LHCN-M2 (cell line): ENCODE data around the gene HTR3B. TPM values are rescaled to one million over a fixed set of nuclear protein-coding genes. Genes with fewer than 3 reads are reported as not detected.
"Not testable (repeated sequence)": the region's sequence is repeated elsewhere in the genome, so short reads cannot be mapped to it uniquely, and the experiment has no call there.

ENCODE experiments used
- DNase-seq: peaks from one replicate; pipeline ENCODE4 v3.0.0-alpha.2; 2012; ENCODE audit warnings: low read depth
- total RNA-seq: library from RNA; depleted of rRNA; stranded (reverse); fragments of >200 nt; gene quantifications from 2 replicates; pipeline ENCODE4 v1.2.3, GENCODE V29; 2014

The HTR3B gene
- total RNA-seq, 1 experiment from 2014 or later: not detected

DNA sequence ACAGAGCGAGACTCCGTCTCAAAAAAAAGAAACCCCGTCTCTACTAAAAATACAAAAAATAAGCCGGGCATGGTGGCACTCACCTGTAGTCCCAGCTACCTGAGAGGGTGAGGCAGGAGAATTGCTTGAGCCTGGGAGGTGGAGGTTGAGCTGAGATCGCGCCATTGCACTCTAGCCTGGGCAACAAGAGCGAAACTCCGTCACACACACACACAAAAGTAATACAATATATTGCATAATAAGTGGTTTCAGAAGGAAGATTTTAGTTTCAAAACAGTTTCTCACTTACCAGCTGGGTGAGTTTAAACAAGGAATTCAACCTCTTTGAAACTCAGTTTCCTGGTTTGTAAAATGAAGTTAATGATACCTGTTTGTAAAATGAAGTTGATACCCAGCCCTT is 37.7 kb downstream of the HTR3B start:
- DNase-seq: no peak

DNA sequence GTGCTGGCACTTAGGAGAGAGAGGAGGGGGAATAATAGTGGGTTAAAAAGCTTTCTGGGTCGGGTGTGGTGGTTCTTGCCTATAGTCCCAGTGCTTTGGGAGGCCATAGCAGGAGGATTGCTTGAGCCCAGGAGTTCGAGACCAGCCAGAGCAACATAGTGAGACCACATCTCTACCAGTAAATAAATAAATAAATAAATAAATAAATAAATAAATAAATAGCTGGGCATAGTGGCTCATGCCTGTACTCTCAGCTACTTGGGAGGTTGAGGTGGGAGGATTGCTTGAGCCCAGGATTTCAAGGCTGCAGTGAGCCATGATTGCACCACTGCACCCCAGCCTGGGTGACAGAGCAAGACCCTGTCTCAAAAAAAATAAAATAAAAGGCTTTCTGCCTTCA is 41.6 kb downstream of the HTR3B start:
- not testable (repeated sequence) for DNase-seq

DNA sequence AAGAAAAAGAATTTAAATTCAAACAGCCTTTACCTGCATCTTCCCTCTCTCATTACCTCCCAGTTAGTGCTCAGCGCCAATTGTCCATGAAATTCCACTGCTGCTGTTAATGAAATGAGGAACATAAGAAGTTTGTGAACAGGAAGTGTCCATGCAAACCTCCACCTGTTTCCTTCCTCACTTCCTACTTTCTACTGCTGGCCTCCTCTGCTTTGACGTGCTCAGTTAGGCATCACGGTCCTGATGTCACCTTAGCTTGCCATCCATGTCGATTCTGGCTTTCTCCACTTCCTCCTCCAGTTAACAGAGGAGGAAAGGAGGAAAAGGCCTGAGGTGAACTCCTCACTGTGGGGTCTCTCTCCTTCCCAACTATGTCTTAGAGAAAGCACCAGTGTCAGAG is 43.4 kb downstream of the HTR3B start:
- no peak for DNase-seq

DNA sequence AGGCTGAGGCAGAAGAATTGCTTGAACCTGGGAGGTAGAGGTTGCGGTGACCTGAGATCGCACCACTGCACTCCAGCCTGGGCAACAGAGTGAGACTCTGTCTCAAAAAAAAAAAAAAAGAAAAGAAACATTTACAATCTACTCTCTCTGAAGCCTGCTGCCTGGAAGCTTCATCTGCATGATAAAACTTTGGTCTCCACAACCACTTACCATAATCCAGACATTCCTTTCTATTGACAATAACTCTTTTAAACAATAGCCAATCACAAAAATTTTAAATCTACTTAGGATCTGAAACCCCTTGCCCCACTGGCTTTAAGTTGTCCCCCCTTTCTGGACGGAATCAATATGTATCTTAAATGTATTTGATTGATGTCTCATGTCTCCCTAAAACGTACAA is 45.3 kb downstream of the HTR3B start:
- DNase-seq: no peak

DNA sequence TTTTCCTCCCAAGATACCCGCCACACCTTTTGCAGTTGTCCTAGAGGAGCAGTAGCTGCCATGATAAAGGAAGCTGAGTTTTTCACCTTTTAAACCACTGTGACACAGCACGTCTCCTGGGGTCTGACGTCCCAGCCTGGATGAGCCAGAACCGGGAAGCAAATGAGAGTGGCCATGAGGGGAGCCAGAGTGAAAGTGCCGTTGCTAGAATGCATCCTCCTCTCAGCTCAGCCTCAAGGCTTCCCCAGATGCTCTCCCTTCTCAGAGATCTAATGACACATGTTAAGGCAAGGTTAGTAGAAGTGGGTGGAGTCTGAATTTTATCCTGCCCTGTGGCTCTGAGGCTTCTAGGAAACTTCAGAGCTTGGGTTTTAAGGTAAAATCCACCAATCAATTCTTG is 46.9 kb downstream of the HTR3B start:
- peak; percentile 17 for DNase-seq

DNA sequence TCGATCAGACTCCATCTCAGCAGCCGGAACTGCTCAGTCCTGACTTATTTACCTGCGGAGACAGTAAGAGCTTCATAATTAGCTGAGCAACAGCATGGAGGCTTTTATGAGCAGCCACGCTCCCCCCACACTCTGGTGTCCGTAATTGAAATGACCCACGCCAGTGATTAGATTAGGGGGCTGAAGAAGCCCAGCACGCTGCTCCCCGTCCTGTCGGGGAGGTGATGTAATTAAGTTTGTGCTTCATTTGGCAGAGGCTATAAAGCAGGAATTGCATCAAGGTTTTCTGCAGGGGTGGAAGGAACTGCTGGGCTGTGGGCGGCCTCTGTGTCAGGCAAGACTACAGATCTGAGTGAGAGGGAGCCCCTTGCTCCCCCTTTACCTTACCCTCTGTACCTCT is 47.5 kb downstream of the HTR3B start:
- no peak for DNase-seq

DNA sequence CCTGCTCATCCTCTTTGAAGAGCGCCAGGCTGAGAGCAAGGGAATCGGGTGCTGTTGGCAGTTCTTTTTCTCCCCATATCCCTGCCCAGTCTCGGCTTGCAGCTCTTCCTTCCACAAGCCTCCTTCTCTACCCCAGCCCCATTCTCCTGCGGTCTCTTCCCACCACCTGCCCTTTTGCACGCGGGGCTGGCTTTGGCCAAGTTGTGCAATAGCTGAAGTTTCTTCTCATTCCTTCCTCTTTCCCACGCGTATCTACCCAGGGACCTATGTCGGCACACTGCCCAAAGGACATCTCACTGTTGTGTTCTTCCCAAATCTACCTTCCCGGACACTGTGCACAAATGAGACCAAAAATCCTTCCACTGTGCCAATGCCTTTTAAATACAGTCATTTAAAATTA is 48.0 kb downstream of the HTR3B start:
- no peak for DNase-seq

DNA sequence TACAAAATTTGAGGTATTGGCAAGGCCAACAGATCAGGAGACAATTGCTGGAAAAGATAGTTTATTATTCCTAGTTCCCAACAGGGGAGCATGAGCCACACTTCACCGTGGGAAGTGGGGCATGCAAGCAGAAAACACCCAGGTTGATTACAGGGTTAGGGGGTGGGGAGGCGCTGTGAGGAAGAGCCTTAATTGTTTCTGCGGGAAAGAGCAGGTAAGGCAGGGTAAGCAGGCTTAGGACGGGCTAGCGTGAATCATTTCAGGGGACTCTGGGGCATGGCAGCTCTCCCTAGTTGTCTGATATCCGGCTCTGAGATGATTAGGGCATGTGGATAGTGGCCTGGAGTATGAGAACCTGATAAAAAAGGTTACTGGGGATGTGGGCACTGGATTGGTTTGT is 49.6 kb downstream of the HTR3B start:
- DNase-seq: no peak

DNA sequence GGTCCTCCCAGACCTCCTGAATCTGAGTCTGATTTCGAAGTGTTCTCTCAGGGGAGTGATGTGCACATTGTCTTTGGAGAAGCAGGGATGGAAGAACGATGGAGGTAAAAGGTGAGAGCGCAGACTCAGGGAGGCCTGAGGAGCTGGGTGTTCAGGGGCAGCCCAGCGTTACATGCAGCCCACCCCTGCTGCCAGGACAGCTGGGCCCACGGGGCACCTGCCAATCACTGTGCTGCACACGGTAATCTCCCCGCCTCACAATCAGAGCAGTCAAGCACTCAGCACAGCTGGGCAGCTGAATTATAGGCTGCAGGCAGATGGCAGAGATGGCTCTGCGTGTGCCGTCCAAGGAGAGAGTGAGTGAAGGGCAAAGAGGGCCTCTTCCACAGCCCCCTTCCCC is 52.4 kb downstream of the HTR3B start:
- no peak for DNase-seq

DNA sequence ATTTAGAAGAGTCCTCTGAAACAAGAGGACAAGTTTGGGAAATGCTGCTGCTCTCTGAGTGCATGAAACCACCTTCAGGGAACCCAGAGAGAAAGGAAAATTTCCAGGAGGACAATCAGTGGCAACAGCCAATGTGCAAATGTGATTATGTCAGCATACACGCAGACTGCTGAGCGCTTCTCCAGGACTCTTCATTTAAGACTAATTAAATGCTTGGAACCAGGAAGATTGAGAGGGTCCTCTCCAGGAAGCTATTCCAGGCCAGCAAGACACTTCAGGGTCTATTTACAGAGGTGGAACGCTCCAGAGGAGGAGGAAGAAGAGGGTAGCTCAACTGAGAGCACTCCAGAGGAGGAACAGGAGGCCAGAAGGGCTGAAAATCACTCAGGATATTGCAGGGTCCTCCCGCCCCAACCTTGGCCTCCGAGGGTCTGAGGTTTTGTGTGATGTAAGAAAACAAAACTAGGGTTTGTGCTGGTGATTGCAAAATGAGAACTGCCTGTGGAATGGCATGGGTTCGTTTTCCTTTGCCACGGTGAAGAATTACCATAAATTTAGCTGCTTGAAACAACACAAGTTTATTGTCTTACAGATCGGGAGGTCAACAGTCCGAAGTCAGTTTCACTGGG is 56.2 kb downstream of the HTR3B start:
- no peak for DNase-seq

DNA sequence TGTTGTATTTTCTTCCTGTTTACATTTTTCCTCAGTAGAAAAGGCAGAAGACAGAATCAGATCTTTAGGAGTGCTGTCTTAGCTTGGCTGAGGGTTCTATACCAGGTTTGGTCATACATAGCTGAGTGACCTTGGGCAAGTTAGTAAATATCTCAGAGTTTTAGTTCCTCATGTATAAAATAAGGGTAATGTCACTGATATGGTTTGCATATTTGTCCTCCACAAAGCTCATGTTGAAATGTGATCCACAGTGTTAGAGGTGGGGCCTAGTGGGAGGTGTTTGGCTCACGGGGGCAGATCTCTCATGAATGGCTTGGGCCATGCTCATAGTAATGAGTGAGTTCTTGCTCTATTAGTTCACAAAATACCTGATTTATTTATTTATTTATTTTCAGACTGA is 62.8 kb downstream of the HTR3B start:
- no peak for DNase-seq

DNA sequence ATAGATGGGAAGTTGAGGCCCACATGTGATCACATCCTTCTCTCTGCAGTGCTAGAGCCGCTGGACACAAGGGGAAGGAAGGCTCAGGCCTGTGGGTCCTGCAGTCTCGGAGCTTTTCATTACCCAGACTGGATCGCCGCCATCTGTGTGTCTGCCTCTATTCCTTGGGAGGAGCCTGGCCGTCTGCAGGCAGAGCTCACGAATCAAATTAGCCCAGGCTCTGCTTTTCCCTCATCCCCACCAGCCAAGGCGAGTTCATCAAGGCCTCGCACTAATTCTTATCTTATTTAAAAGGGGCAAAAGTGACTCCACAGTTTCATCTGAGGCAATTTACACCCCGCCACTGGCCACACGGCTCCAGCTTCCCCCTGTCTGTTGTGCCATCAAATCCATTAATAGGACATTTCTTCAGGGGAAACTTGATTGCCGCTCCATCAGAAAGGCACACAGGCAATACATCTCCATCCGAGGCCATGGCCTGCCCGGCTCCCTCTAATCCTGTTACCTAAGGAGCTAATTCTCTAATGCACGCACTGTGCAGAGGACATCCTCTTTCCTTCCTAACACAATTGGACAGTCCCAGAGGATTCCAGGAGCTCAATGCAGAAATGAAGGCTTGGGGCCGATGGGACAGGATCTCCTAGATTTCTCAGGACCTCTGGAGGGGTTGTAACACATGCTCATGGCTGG is 67.1 kb downstream of the HTR3B start:
- DNase-seq: no peak

DNA sequence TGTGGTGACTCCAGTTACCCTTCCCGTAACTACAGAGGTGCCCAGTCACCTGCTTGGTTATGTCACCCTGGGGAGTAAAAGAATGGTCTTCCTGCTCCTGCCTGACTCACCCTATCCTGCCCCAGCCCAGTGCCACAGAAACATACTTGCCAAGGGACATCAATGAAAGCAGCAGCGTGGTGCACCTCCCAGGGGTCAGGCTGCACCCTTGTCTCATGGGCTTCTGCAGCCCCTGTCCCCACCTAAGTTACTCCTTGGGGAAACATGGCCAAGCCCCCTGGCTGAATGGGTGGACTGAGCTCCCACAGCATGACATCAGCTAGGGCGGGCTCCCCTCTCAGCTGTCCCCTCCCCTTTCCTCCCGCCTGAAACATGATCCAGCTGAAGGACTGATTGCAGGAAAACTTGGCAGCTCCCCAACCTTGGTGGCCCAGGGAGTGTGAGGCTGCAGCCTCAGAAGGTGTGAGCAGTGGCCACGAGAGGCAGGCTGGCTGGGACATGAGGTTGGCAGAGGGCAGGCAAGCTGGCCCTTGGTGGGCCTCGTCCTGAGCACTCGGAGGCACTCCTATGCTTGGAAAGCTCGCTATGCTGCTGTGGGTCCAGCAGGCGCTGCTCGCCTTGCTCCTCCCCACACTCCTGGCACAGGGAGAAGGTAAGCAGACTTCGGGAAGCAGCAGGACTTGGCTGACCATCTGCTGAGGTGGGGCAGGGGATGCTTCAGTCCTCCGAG is 70.3 kb downstream of the HTR3B start, which contains the start of gene HTR3A:
Gene HTR3A (plus strand): TSS at position 368 of the 730 bp plus-strand sequence. CDS start 218 bp downstream, at position 586.
- DNase-seq: peak; percentile 9

DNA sequence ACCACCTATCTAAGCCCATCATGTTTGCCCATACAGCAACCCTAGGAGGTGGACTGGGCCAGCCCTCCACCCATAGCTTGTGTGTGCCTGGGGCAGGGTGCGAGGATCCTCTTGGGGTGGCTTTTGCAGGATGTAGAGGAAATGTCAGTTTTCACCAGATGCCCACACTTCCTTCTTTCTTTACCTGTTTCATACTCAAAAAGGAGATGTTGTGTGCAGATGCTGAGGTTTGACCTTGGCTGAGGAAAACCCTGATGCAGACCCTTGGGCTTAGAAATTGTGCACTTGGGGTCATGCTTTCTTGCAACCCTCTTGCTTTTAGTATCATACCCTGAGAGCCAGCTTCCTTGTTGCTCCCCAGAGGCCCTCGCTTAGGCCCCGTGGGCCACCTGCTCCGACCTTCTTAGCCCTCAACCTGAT is 72.5 kb downstream of the HTR3B start:
- no peak for DNase-seq

DNA sequence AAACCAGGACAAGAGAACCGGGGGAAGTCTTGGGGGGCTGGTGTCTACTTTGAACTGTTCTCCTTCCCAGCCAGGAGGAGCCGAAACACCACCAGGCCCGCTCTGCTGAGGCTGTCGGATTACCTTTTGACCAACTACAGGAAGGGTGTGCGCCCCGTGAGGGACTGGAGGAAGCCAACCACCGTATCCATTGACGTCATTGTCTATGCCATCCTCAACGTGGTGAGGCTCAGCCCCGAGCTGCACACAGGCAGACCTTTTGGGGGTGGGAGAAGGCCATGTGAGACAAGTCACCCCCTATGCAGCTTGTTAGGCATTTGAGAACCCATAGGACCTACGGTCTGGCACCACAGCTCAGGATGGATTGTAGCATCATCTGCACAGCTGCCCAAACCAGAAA is 73.1 kb downstream of the HTR3B start:
- DNase-seq: no peak

DNA sequence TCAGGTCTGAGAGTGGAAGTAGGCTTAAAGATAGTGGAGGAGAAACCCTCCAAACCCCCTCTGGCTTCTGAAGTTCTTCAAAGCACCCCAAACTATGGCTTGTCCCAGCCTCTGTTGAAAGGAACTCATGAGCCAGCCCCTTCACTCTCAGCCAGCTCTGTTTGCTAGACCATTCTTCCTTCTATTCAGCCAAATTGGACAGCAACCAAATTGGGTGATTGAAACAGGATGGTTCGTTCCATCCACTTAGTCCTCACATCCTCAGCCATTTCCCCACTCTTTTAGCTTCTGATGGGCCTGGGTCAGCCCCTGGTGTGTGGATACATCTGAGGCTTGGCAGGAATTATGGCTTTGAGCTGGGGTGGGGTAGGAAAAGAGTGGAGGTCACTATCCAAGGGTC is 74.8 kb downstream of the HTR3B start:
- no peak for DNase-seq

DNA sequence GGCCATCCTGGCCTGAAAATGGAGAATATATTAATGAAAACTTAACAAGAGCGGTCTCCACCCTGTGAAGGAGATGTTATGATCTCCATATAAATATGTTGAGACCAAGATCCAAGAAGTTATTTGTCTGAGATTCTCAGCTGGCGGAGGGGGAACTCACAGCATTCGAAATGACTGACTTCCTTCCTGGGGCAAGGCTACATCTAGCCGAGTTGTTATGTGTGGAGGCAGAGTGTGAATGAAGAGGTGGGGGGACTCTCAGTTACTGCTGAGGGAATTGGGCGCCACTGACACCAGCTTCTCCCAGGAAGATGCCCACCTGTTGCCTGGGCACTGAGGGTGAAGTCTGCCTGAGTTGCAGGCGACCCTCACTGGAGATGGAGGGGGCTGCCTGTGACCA is 76.2 kb downstream of the HTR3B start:
- no peak for DNase-seq

DNA sequence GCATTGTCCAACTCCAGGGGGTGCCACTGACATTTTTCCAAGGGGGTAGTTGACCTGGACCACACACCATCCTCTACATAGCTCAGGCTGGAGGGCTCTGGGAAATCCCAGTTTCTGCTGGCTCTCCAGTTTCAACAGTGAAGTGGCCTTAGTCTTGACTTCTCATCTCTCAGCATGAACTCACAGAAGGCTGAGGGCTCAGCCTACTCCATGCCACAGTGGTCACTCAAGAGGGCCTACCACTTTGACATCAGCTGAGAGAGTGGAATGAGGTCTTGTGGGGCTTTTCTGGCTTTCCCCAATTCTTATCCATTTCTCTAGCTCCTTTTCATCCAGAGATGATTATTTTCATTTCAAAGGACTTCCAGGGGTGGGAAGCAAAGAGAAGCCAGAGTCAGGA is 77.7 kb downstream of the HTR3B start:
- no peak for DNase-seq

DNA sequence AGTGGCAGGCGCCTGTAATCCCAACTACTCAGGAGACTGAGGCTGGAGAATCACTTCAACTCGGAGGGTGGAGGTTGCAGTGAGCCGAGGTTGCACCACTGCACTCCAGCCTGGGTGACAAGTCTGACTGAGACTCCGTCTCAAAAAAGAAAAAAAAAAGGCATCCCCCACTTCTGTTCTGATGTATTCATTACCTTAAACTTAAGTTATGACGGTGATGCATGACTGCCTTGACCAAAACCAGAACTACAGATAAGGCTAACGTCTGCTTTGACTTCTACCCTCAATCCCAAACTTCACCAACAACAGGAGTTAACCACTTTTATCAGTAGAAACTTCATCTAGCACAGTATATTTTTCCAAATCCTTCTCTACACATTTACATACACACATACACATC is 80.2 kb downstream of the HTR3B start:
- no peak for DNase-seq

DNA sequence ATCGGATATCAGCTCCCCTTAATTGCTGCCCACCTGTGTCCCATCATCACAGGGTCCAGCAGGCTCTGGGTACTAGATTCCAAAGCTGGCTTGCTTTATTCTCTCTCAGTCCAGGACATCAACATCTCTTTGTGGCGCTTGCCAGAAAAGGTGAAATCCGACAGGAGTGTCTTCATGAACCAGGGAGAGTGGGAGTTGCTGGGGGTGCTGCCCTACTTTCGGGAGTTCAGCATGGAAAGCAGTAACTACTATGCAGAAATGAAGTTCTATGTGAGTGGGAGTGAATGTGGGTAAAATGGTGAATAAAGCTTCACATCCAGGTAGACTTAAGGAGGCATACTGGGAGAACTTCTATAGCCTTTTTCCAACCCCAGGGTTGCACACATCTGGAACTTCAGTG is 81.3 kb downstream of the HTR3B start:
- no peak for DNase-seq

DNA sequence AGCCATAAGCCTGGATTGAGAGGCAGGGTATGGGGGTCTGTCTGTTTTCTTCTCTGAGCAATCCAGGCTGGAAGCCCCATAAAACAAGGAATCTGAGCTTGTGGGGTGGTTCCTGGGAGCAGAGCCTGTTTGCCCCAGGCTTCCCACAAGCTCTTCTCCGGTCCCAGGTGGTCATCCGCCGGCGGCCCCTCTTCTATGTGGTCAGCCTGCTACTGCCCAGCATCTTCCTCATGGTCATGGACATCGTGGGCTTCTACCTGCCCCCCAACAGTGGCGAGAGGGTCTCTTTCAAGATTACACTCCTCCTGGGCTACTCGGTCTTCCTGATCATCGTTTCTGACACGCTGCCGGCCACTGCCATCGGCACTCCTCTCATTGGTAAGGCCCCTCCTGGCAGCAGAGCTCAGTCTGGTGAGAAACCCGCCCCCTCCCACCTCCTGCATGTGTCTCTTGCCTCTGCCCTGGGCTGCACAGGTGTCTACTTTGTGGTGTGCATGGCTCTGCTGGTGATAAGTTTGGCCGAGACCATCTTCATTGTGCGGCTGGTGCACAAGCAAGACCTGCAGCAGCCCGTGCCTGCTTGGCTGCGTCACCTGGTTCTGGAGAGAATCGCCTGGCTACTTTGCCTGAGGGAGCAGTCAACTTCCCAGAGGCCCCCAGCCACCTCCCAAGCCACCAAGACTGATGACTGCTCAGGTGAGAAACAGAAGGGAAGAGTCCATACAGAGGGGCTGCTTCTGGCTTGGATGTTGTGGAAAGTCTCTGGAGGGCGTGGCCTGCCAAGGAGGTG is 82.0 kb downstream of the HTR3B start:
- no peak for DNase-seq

DNA sequence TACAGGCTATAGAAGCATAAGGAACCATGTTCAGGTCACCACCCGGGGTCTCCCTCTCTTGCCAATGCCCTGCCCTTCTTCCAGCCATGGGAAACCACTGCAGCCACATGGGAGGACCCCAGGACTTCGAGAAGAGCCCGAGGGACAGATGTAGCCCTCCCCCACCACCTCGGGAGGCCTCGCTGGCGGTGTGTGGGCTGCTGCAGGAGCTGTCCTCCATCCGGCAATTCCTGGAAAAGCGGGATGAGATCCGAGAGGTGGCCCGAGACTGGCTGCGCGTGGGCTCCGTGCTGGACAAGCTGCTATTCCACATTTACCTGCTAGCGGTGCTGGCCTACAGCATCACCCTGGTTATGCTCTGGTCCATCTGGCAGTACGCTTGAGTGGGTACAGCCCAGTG is 84.8 kb downstream of the HTR3B start:
- DNase-seq: no peak
